Subcutaneous adipose tissue (tissue), 4 donors: ENCODE data around the gene TXNRD2. TPM values are rescaled to one million over a fixed set of nuclear protein-coding genes. Genes with fewer than 3 reads are reported as not detected.

Experiments
- CTCF ChIP-seq: fragments of 450-650 bp; IDR thresholded peaks from one replicate; pipeline ENCODE4 v1.5.1; 2016; ENCODE audit warnings: low read depth, mild to moderate bottlenecking, control low read depth, antibody characterized with exemption, moderate library complexity
- total RNA-seq, 4 donors: library from RNA; depleted of rRNA; stranded (reverse); fragments of >200 nt; gene quantifications; one replicate each; pipeline ENCODE4 v1.1.0, GENCODE V29; 2016

Gene TXNRD2
- total RNA-seq, 4 donors from 2014 or later = 11.1 to 28.4 (median 15.8) TPM

- no peak for TF ChIP-seq CTCF
Measured at GRCh38 chr22:19866665-19867009, 75.0 kb downstream of the TXNRD2 start.

- no peak for TF ChIP-seq CTCF
Measured at GRCh38 chr22:19865141-19865829, 76.3 kb downstream of the TXNRD2 start.

- no peak for TF ChIP-seq CTCF
Measured at GRCh38 chr22:19864538-19865106, 77.0 kb downstream of the TXNRD2 start.

- TF ChIP-seq CTCF = no peak
Measured at GRCh38 chr22:19863571-19863970, 78.0 kb downstream of the TXNRD2 start.

GRCh38 chr22:19862619-19863246 lies 78.9 kb downstream of the TXNRD2 start:
- no peak for TF ChIP-seq CTCF

GRCh38 chr22:19859861-19860510 lies 81.6 kb downstream of the TXNRD2 start:
- TF ChIP-seq CTCF = no peak

- TF ChIP-seq CTCF = no peak
Measured at GRCh38 chr22:19857382-19857781, 84.2 kb downstream of the TXNRD2 start.
